BLaER1 treated with 17β-estradiol and CSF1 and Interleukin-3, amounts not matched to agents 10 nM and 100 nM (cell line): ENCODE measurements around the gene STK32C.

Experiments
- H3K27ac ChIP-seq, 11 experiments: shearing (Covaris generic); formaldehyde crosslinking; 2 replicates each; pipeline ENCODE4 v1.8.1; 2022
- H3K27me3 ChIP-seq, 11 experiments: shearing (Covaris generic); formaldehyde crosslinking; 2 replicates each; pipeline ENCODE4 v1.8.1; 2022
- H3K36me3 ChIP-seq, 11 experiments: shearing (Covaris generic); formaldehyde crosslinking; 2 replicates each; pipeline ENCODE4 v1.8.1; 2022
- H3K4me1 ChIP-seq, 10 experiments: shearing (Covaris generic); formaldehyde crosslinking; 2 replicates each; pipeline ENCODE4 v1.8.1; 2022
- H3K4me2 ChIP-seq, 11 experiments: shearing (Covaris generic); formaldehyde crosslinking; 2 replicates each; pipeline ENCODE4 v1.8.1; 2022
- H3K4me3 ChIP-seq, 10 experiments: shearing (Covaris generic); formaldehyde crosslinking; 2 replicates each; pipeline ENCODE4 v1.8.1; 2022
- H3K9ac ChIP-seq, 11 experiments: shearing (Covaris generic); formaldehyde crosslinking; 2 replicates each; pipeline ENCODE4 v1.8.1; 2022
- H3K9me3 ChIP-seq, 11 experiments: shearing (Covaris generic); formaldehyde crosslinking; replicated peaks in 1 of 11; 2 replicates each; pipeline ENCODE4 v1.8.1; 2022
- H4K20me1 ChIP-seq, 11 experiments: shearing (Covaris generic); formaldehyde crosslinking; 2 replicates each; pipeline ENCODE4 v1.8.1; 2022
- Cebpa-rat ChIP-seq, 11 experiments: shearing (Covaris generic); IDR thresholded peaks; 2 replicates each; pipeline ENCODE4 v1.8.1; 2022

Gene STK32C

DNA sequence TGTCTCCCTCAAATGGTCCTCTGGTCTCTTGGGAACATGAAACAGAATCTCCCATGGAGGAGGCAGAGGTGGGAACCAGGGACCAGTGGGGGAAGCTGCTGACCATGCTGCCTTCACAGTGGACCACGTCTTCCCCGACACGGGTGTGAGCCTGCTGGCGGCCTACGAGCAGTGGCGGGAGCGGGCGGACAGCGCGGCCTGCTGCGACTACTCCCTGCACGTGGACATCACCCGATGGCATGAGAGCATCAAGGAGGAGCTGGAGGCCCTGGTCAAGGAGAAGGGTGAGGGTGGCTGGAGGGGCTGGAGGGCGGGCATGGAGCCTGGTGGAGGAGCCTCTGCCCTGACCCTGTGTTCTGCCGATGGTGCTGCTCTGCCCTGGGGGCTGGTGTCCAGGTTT is 113.0 kb downstream of the STK32C start:
- peaks cover 0 to 73% (median 54%) of the 10 kb centered on the region in 10 experiments; a peak in 16 of 20 replicates for H3K4me1 ChIP-seq
- H3K9ac ChIP-seq: no peak overlapping the region
- TF ChIP-seq Cebpa-rat (IDR thresholded peaks at IDR 0.05): no peak
- H3K27ac ChIP-seq: no peak overlapping the region
- peaks cover 0 to 60% (median 14%) of the 10 kb centered on the region in 11 experiments; a peak in 11 of 22 replicates for H3K36me3 ChIP-seq
- H3K9me3 ChIP-seq: no peaks in the 10 kb centered on the region
- peaks cover 0 to 89% (median 58%) of the 10 kb centered on the region in 11 experiments; a peak in 18 of 22 replicates for H4K20me1 ChIP-seq
- H3K4me3 ChIP-seq: no peak overlapping the region
- H3K27me3 ChIP-seq: peaks cover 0 to 15% (median 0%) of the 10 kb centered on the region in 11 experiments; a peak in 5 of 22 replicates
- H3K4me2 ChIP-seq: 0 out of 22 replicates have a peak overlapping the region, but pooled peaks of 2 of the 11 experiments have one; percentile 85 to 96

DNA sequence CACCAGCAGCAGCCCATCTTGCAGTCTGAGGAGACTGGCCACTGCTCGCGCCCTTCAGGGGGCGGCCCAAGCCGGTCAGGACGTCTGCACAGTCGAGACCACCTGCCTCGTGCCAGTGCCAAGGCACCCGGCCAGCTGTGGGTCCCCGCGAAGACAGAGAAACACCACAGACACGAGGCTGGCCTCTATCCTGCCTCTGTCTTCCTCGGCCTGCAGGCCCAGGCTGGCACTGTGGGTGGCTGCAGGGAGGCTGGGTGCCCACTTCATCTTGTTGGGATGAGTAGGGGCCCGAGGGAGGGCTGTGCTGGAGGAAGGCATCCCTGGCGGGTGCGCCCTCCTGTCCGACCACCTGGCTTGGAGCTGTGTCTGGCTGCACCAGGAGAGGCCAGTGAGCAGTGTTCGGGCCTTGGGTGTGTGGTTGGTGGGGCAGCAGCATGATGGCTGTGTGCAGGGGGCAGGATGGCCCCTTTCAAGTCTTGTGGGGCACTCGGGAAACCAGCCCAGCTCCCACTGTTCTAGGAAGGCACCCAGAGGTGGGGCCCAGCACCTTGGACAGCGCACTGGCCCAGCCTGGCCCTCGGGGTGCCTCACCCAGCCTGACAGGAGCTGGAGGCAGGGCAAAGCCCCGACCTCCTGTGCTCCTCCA is 113.7 kb downstream of the STK32C start:
- Histone ChIP-seq H3K27me3 (peaks cover 0 to 15% (median 0%) of the 10 kb centered on the region in 11 experiments; a peak in 5 of 22 replicates), H3K4me3 (no peak overlapping the region), H3K4me1 (peaks cover 0 to 73% (median 54%) of the 10 kb centered on the region in 10 experiments; a peak in 16 of 20 replicates), H4K20me1 (peaks cover 0 to 92% (median 63%) of the 10 kb centered on the region in 11 experiments; a peak in 18 of 22 replicates), H3K9ac (no peak overlapping the region), H3K36me3 (peaks cover 0 to 67% (median 14%) of the 10 kb centered on the region in 11 experiments; a peak in 11 of 22 replicates), H3K9me3 (no peaks in the 10 kb centered on the region), H3K27ac (no peak overlapping the region), H3K4me2 (peak overlapping the region in 8 of 11 experiments; percentile 70 to 96 (median 83); a peak in 11 of 22 replicates)
- TF ChIP-seq Cebpa-rat (IDR thresholded peaks at IDR 0.05): no peak

- H3K27ac ChIP-seq: peak overlapping the region in 1 of 11 experiments; percentile 17; a peak in 2 of 22 replicates
- H3K27me3 ChIP-seq: peaks cover 0 to 24% (median 0%) of the 10 kb centered on the region in 11 experiments; a peak in 6 of 22 replicates
- H3K4me1 ChIP-seq: peaks cover 5 to 73% (median 54%) of the 10 kb centered on the region in 10 experiments; a peak in 19 of 20 replicates
- peaks cover 0 to 92% (median 63%) of the 10 kb centered on the region in 11 experiments; a peak in 19 of 22 replicates for H4K20me1 ChIP-seq
- TF ChIP-seq Cebpa-rat (IDR thresholded peaks at IDR 0.05): no peak
- H3K9me3 ChIP-seq: no peaks in the 10 kb centered on the region
- peaks cover 0 to 62% (median 14%) of the 10 kb centered on the region in 11 experiments; a peak in 11 of 22 replicates for H3K36me3 ChIP-seq
- H3K4me2 ChIP-seq: peak overlapping the region in 9 of 11 experiments; percentile 48 to 96 (median 81); a peak in 17 of 22 replicates
- 0 out of 22 replicates have a peak overlapping the region, but pooled peaks of 2 of the 11 experiments have one; percentile 9 to 20 for H3K9ac ChIP-seq
- 0 out of 20 replicates have a peak overlapping the region, but pooled peaks of 1 of the 10 experiments have one; percentile 27 for H3K4me3 ChIP-seq
Observed at GRCh38 chr10:132192991-132193665, 114.6 kb downstream of the STK32C start.

- peaks cover 12 to 73% (median 56%) of the 10 kb centered on the region in 10 experiments; a peak in 19 of 20 replicates for H3K4me1 ChIP-seq
- TF ChIP-seq Cebpa-rat (IDR thresholded peaks at IDR 0.05): no peak
- peaks cover 0 to 92% (median 71%) of the 10 kb centered on the region in 11 experiments; a peak in 19 of 22 replicates for H4K20me1 ChIP-seq
- peak overlapping the region in 3 of 11 experiments; percentile 9 to 20 (median 15); a peak in 2 of 22 replicates for H3K9ac ChIP-seq
- peak overlapping the region in 3 of 10 experiments; percentile 1 to 27 (median 8); a peak in 3 of 20 replicates for H3K4me3 ChIP-seq
- no peaks in the 10 kb centered on the region for H3K9me3 ChIP-seq
- peaks cover 0 to 32% (median 0%) of the 10 kb centered on the region in 11 experiments; a peak in 7 of 22 replicates for H3K27me3 ChIP-seq
- H3K4me2 ChIP-seq: peak overlapping the region in 10 of 11 experiments; percentile 3 to 96 (median 80); a peak in 19 of 22 replicates
- peaks cover 0 to 54% (median 11%) of the 10 kb centered on the region in 11 experiments; a peak in 11 of 22 replicates for H3K36me3 ChIP-seq
- peak overlapping the region in 2 of 11 experiments; percentile 17 to 25; a peak in 4 of 22 replicates for H3K27ac ChIP-seq
Observed at GRCh38 chr10:132192076-132192975, 115.4 kb downstream of the STK32C start.

DNA sequence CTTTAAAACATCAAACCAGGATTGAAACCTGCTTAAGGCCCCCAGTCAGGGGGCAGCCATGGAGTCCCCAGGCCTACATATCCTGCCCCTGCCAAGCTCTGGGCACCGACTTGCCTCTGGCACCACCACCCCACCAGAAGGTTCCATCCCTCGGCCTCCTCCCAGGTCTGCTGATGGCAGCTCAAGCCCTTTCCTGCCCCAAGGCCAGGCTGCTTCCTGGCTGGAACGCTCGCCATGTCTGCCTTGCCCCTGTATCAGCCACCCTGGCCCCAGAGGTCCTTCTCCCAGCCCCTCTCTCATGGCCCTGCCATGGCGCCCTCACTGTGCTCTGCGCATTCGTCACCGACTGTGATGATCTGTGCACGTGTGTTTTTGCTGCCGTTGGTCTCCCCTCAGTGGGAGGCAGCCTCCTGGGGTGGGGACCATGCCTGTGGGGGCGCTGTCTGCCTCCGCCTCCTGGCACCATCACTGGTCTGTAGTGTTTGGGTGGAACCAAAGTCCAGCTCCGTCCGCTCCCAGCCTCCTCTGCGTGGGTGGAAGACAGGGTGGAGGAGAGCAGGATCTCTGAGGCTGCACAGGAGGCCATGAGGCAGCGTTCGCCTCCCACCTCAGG is 117.8 kb downstream of the STK32C start:
- peaks cover 0 to 38% (median 0%) of the 10 kb centered on the region in 11 experiments; a peak in 9 of 22 replicates for H3K36me3 ChIP-seq
- peaks cover 0 to 88% (median 66%) of the 10 kb centered on the region in 11 experiments; a peak in 19 of 22 replicates for H4K20me1 ChIP-seq
- H3K27ac ChIP-seq: no peak overlapping the region
- TF ChIP-seq Cebpa-rat (IDR thresholded peaks at IDR 0.05): no peak
- H3K4me1 ChIP-seq: peaks cover 12 to 83% (median 58%) of the 10 kb centered on the region in 10 experiments; a peak in 19 of 20 replicates
- H3K27me3 ChIP-seq: peaks cover 8 to 49% (median 16%) of the 10 kb centered on the region in 11 experiments; a peak in 20 of 22 replicates
- no peak overlapping the region for H3K9ac ChIP-seq
- no peak overlapping the region for H3K4me3 ChIP-seq
- H3K9me3 ChIP-seq: no peaks in the 10 kb centered on the region
- peak overlapping the region in 8 of 11 experiments; percentile 85 to 96 (median 90); a peak in 14 of 22 replicates for H3K4me2 ChIP-seq

DNA sequence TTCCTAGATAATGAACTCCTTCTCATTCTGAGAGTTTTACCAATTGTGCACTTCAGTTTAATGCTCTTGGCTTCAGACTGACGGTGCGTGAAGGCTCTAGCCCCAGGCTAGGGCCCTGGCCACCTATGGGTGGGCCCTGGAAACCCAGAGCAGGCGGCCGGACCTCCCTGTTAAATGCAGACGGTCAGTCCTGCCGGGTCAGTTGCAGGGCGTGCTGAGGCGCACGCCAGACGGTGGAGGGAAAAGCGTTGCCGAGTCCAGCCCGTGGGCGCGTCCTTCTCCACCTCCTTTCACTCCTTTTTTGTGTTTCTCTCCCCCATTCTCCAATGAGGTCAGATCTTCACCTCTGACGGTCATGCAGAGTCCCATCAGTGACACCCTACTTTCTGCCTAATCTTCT is 118.7 kb downstream of the STK32C start:
- peaks cover 12 to 75% (median 56%) of the 10 kb centered on the region in 10 experiments; a peak in 19 of 20 replicates for H3K4me1 ChIP-seq
- H3K4me2 ChIP-seq: peak overlapping the region in 9 of 11 experiments; percentile 21 to 96 (median 90); a peak in 17 of 22 replicates
- H3K9me3 ChIP-seq: no peaks in the 10 kb centered on the region
- no peak for TF ChIP-seq Cebpa-rat (IDR thresholded peaks at IDR 0.05)
- peak overlapping the region in 3 of 11 experiments; percentile 84 to 89 (median 86); a peak in 4 of 22 replicates for H3K9ac ChIP-seq
- 0 out of 22 replicates have a peak overlapping the region, but pooled peaks of 1 of the 11 experiments have one; percentile 37 for H3K27ac ChIP-seq
- H4K20me1 ChIP-seq: peaks cover 0 to 79% (median 57%) of the 10 kb centered on the region in 11 experiments; a peak in 19 of 22 replicates
- H3K27me3 ChIP-seq: peaks cover 8 to 49% (median 17%) of the 10 kb centered on the region in 11 experiments; a peak in 20 of 22 replicates
- peaks cover 0 to 32% (median 0%) of the 10 kb centered on the region in 11 experiments; a peak in 9 of 22 replicates for H3K36me3 ChIP-seq
- peak overlapping the region in 1 of 10 experiments; percentile 76; a peak in 3 of 20 replicates for H3K4me3 ChIP-seq

GRCh38 chr10:132188331-132188730 is 119.4 kb downstream of the STK32C start:
- peak overlapping the region in 3 of 11 experiments; percentile 37 to 78 (median 76); a peak in 4 of 22 replicates for H3K27ac ChIP-seq
- peaks cover 0 to 27% (median 0%) of the 10 kb centered on the region in 11 experiments; a peak in 8 of 22 replicates for H3K36me3 ChIP-seq
- H3K9me3 ChIP-seq: no peaks in the 10 kb centered on the region
- no peak for TF ChIP-seq Cebpa-rat (IDR thresholded peaks at IDR 0.05)
- peaks cover 12 to 68% (median 49%) of the 10 kb centered on the region in 10 experiments; a peak in 19 of 20 replicates for H3K4me1 ChIP-seq
- peaks cover 0 to 72% (median 50%) of the 10 kb centered on the region in 11 experiments; a peak in 18 of 22 replicates for H4K20me1 ChIP-seq
- H3K4me2 ChIP-seq: peak overlapping the region; percentile 85 to 96 (median 89)
- H3K27me3 ChIP-seq: peaks cover 8 to 49% (median 17%) of the 10 kb centered on the region in 11 experiments; a peak in 20 of 22 replicates
- H3K9ac ChIP-seq: peak overlapping the region in 8 of 11 experiments; percentile 65 to 89 (median 78); a peak in 13 of 22 replicates
- H3K4me3 ChIP-seq: peak overlapping the region in 7 of 10 experiments; percentile 71 to 77 (median 72); a peak in 14 of 20 replicates
